ENCODE data around the gene CTDSP1. TPM values are rescaled to one million over a fixed set of nuclear protein-coding genes. Genes with fewer than 3 reads are reported as not detected.

Gene CTDSP1
- total RNA-seq, 1 experiment from 2014 or later, result 25.4 TPM

GRCh38 chr2:218387369-218388194, 12.1 kb upstream of the CTDSP1 start (continued):
- TF ChIP-seq FOXJ3 (CRISPR knock-in tag; IDR thresholded peaks at IDR 0.05; ENCODE audit: borderline replicate concordance) (no peak), PRRX2 (CRISPR knock-in tag; IDR thresholded peaks at IDR 0.05) (no peak), ZNF263 (CRISPR knock-in tag; IDR thresholded peaks at IDR 0.05; ENCODE audit: low read depth) (no peak), ZNF138 (CRISPR knock-in tag; conservative IDR thresholded peaks at IDR 0.05) (0 out of 2 replicates have a peak, but pooled peaks have one; percentile 22), ZMAT4 (CRISPR knock-in tag; IDR thresholded peaks at IDR 0.05) (no peak), MYBL2 (CRISPR knock-in tag; IDR thresholded peaks at IDR 0.05) (no peak; the same call in 1 of the 2 replicates), GRHL2 (CRISPR knock-in tag; IDR thresholded peaks at IDR 0.05; ENCODE audit: insufficient replicate concordance, severe bottlenecking) (no peak), CREB1 (CRISPR knock-in tag; IDR thresholded peaks at IDR 0.05) (no peak), IRF1 (CRISPR knock-in tag; IDR thresholded peaks at IDR 0.05) (no peak; the same call in 1 of the 2 replicates), ESRRA (CRISPR knock-in tag; IDR thresholded peaks at IDR 0.05; ENCODE audit: borderline replicate concordance) (no peak), RORB (CRISPR knock-in tag; IDR thresholded peaks at IDR 0.05) (no peak), NR1H2 (CRISPR knock-in tag; IDR thresholded peaks at IDR 0.05) (no peak), RELA (CRISPR knock-in tag; IDR thresholded peaks at IDR 0.05; ENCODE audit: borderline replicate concordance) (0 out of 2 replicates have a peak, but pooled peaks have one; percentile 67), ATF1 (CRISPR knock-in tag; IDR thresholded peaks at IDR 0.05) (no peak), ZNF232 (CRISPR knock-in tag; IDR thresholded peaks at IDR 0.05) (0 out of 2 replicates have a peak, but pooled peaks have one; percentile 57), AR (CRISPR knock-in tag; IDR thresholded peaks at IDR 0.05) (no peak), IRF2 (CRISPR knock-in tag; IDR thresholded peaks at IDR 0.05; ENCODE audit: borderline replicate concordance, low read depth) (no peak), GABPB1 (CRISPR knock-in tag; IDR thresholded peaks at IDR 0.05) (no peak), E2F5 (CRISPR knock-in tag; IDR thresholded peaks at IDR 0.05) (no peak), ZSCAN18 (CRISPR knock-in tag; IDR thresholded peaks at IDR 0.05) (no peak), ATF3 (CRISPR knock-in tag; conservative IDR thresholded peaks at IDR 0.05) (no peak), TEAD4 (CRISPR knock-in tag; IDR thresholded peaks at IDR 0.05) (no peak), MXD4 (CRISPR knock-in tag; IDR thresholded peaks at IDR 0.05; ENCODE audit: borderline replicate concordance) (no peak), ZBTB21 (CRISPR knock-in tag; IDR thresholded peaks at IDR 0.05; ENCODE audit: borderline replicate concordance) (peak; percentile 80), HMGA2 (CRISPR knock-in tag; IDR thresholded peaks at IDR 0.05) (no peak), FOXP4 (CRISPR knock-in tag; IDR thresholded peaks at IDR 0.05) (no peak), OVOL2 (CRISPR knock-in tag; IDR thresholded peaks at IDR 0.05; ENCODE audit: borderline replicate concordance) (no peak), SMAD3 (CRISPR knock-in tag; IDR thresholded peaks at IDR 0.05; ENCODE audit: borderline replicate concordance) (0 out of 2 replicates have a peak, but pooled peaks have one; percentile 61), NR2C2 (CRISPR knock-in tag; IDR thresholded peaks at IDR 0.05) (no peak)

Data from WTC11 (cell line).